IMR-90 (cell line): ENCODE data around the gene THRA. TPM values are rescaled to one million over a fixed set of nuclear protein-coding genes. Genes with fewer than 3 reads are reported as not detected.

ENCODE experiments used
- ATAC-seq: fragments of 200-7000 bp; cut with Tn5 transposase; 2 replicates; pipeline ENCODE4 v1.9.1; 2020; ENCODE audit warnings: low read depth, mild to moderate bottlenecking, moderate library complexity
- BruUV-seq: library from RNA; stranded (reverse); fragments of 400-500 nt; replicated peaks from 2 replicates; lab custom pipeline; 2021; lab: Mats Ljungman, UMichigan
- CTCF ChIA-PET: fragments of 300-600 bp; formaldehyde crosslinking; extraction: SDS; loops from one replicate; lab custom pipeline; 2021; ENCODE audit warnings: antibody characterized with exemption; lab: Yijun Ruan, JAX
- POLR2A ChIA-PET: fragments of 300-600 bp; sonication (Branson Sonifier 250); formaldehyde crosslinking; loops from one replicate; lab custom pipeline; 2022; ENCODE audit warnings: antibody characterized with exemption; ENCODE audit not compliant: unreplicated experiment; lab: Charles Lee
- DNase-seq: peaks from one replicate; pipeline ENCODE4 v3.0.0; 2013
- H2AFZ ChIP-seq: replicated peaks from 2 replicates; pipeline ENCODE3; 2013; ENCODE audit warnings: low read length, mild to moderate bottlenecking; ENCODE audit not compliant: poor library complexity
- H2AK5ac ChIP-seq: 2 replicates; pipeline ENCODE4 v1.6.1; 2013; ENCODE audit warnings: low read depth, low read length, inconsistent platforms
- H2AK9ac ChIP-seq: replicated peaks from 2 replicates; pipeline ENCODE3; 2013; ENCODE audit warnings: mild to moderate bottlenecking, low read depth, low read length, moderate library complexity; ENCODE audit not compliant: poor library complexity
- H2BK120ac ChIP-seq: 2 replicates; pipeline ENCODE4 v1.6.1; 2013; ENCODE audit warnings: low read depth, low read length, inconsistent platforms
- H2BK15ac ChIP-seq: 3 replicates; pipeline ENCODE4 v1.6.1; 2013; ENCODE audit warnings: low read depth, low read length, inconsistent platforms
- H2BK20ac ChIP-seq: 2 replicates; pipeline ENCODE4 v1.6.1; 2013; ENCODE audit warnings: low read depth, mild to moderate bottlenecking, inconsistent platforms, low read length, moderate library complexity
- H2BK5ac ChIP-seq: 2 replicates; pipeline ENCODE4 v1.6.1; 2013; ENCODE audit warnings: mild to moderate bottlenecking, low read depth, low read length, inconsistent platforms; ENCODE audit not compliant: poor library complexity, severe bottlenecking
- H3K14ac ChIP-seq: replicated peaks from 2 replicates; pipeline ENCODE4 v1.6.1; 2013; ENCODE audit warnings: low read depth, low read length, inconsistent platforms
- H3K18ac ChIP-seq: 2 replicates; pipeline ENCODE4 v1.6.1; 2013; ENCODE audit warnings: low read depth, low read length, control low read depth
- H3K23ac ChIP-seq: 2 replicates; pipeline ENCODE4 v1.6.1; 2013; ENCODE audit warnings: low read depth, low read length, inconsistent platforms
- H3K27ac ChIP-seq: 2 replicates; pipeline ENCODE4 v1.5.1; 2013; ENCODE audit warnings: mild to moderate bottlenecking, control low read depth, low read length; ENCODE audit not compliant: insufficient read depth
- H3K27me3 ChIP-seq: 2 replicates; pipeline ENCODE4 v1.6.1; 2013; ENCODE audit warnings: low read length; ENCODE audit not compliant: control insufficient read depth, insufficient read depth
- H3K36me3 ChIP-seq: 2 replicates; pipeline ENCODE4 v1.6.1; 2013; ENCODE audit warnings: low read length, mixed read lengths; ENCODE audit not compliant: control insufficient read depth, insufficient read depth
- H3K4ac ChIP-seq: 2 replicates; pipeline ENCODE4 v1.6.1; 2013; ENCODE audit warnings: low read depth, low read length, inconsistent platforms
- H3K4me1 ChIP-seq: 2 replicates; pipeline ENCODE4 v1.6.1; 2013; ENCODE audit warnings: low read length, mixed read lengths; ENCODE audit not compliant: control insufficient read depth, insufficient read depth
- H3K4me2 ChIP-seq: 2 replicates; pipeline ENCODE4 v1.6.1; 2013; ENCODE audit warnings: low read depth, mild to moderate bottlenecking, control low read depth, low read length, moderate library complexity
- H3K4me3 ChIP-seq: 2 replicates; pipeline ENCODE4 v1.5.1; 2013; ENCODE audit warnings: low read depth, mild to moderate bottlenecking, control low read depth, low read length, moderate library complexity; ENCODE audit not compliant: insufficient read depth
- H3K56ac ChIP-seq: 2 replicates; pipeline ENCODE4 v1.6.1; 2013; ENCODE audit warnings: low read length, inconsistent platforms; ENCODE audit not compliant: insufficient read depth; ENCODE audit errors: extremely low read depth
- H3K79me1 ChIP-seq, 2 experiments: 2 replicates each; pipeline ENCODE4 v1.6.1; 2013; ENCODE audit warnings: low read length in 2 of 2, inconsistent platforms in 1 of 2, low read depth in 1 of 2
- H3K9ac ChIP-seq: 2 replicates; pipeline ENCODE4 v1.6.1; 2013; ENCODE audit warnings: low read depth, low read length, control low read depth
- H3K9me1 ChIP-seq: 2 replicates; pipeline ENCODE4 v1.6.1; 2013; ENCODE audit warnings: low read length, inconsistent platforms; ENCODE audit not compliant: insufficient read depth
- H3K9me3 ChIP-seq: 2 replicates; pipeline ENCODE4 v1.6.1; 2013; ENCODE audit warnings: low read length; ENCODE audit not compliant: control insufficient read depth, insufficient read depth
- H4K20me1 ChIP-seq: 2 replicates; pipeline ENCODE4 v1.6.1; 2013; ENCODE audit warnings: low read length, inconsistent platforms; ENCODE audit not compliant: insufficient read depth
- H4K5ac ChIP-seq: 2 replicates; pipeline ENCODE4 v1.6.1; 2013; ENCODE audit warnings: mild to moderate bottlenecking, low read depth, low read length, control low read depth
- H4K8ac ChIP-seq, 2 experiments: 2 replicates each; pipeline ENCODE4 v1.6.1; 2013; ENCODE audit warnings: low read depth in 2 of 2, low read length in 2 of 2, control low read depth in 1 of 2, inconsistent platforms in 1 of 2
- H4K91ac ChIP-seq: 2 replicates; pipeline ENCODE4 v1.6.1; 2013; ENCODE audit warnings: low read depth, low read length, inconsistent platforms; ENCODE audit not compliant: insufficient read depth
- CHD1 ChIP-seq: IDR thresholded peaks from 2 replicates; pipeline ENCODE4 v1.6.1; 2012; ENCODE audit warnings: low read depth, low read length, improper control_type of control experiment
- MAFK ChIP-seq: IDR thresholded peaks from 2 replicates; pipeline ENCODE4 v1.6.1; 2012; ENCODE audit warnings: low read depth, low read length, improper control_type of control experiment
- POLR2A ChIP-seq: IDR thresholded peaks from 2 replicates; pipeline ENCODE4 v1.6.1; 2012; ENCODE audit warnings: mild to moderate bottlenecking, low read depth, low read length
- WGBS, 2 experiments: methylation state at CpG; one replicate each; pipeline versions ENCODE4 v1.1.5 to v1.1.7; 2013; ENCODE audit warnings: missing lambda C conversion rate in 2 of 2; ENCODE audit not compliant: insufficient read length in 1 of 2; ENCODE audit errors: extremely low coverage in 2 of 2; 5-methylcytosine and 5-hydroxymethylcytosine counted together
- dilution Hi-C: fragments of 300-500 bp; cut with HindIII; formaldehyde crosslinking; loops from one replicate; pipeline ENCODE4 v1.14.3; 2018; ENCODE audit warnings: low sequenced_read_pairs; ENCODE audit not compliant: unreplicated experiment
- in situ Hi-C: fragments of 300-500 bp; cut with MboI; formaldehyde crosslinking; loops from 3 replicates; pipeline ENCODE4 v1.14.3; 2019; ENCODE audit warnings: low sequenced_read_pairs, inconsistent platforms, mixed read lengths
- intact Hi-C: fragments of 100-400 bp; cut with micrococcal nuclease; formaldehyde crosslinking; loops from 2 replicates; pipeline ENCODE4 v1.10.0; 2022
- polyA plus RNA-seq, 3 experiments: library from polyadenylated mRNA; depleted of rRNA; stranded (reverse); fragments of >200 nt; gene quantifications; 2 replicates each; pipeline ENCODE4 v1.2.3, GENCODE V29; 2012; ENCODE audit warnings: low replicate concordance in 1 of 3
- total RNA-seq: library from RNA; depleted of rRNA; stranded (reverse); fragments of >200 nt; gene quantifications from 2 replicates; pipeline ENCODE4 v1.2.3, GENCODE V29; 2012

THRA gene
- total and polyA plus RNA-seq, 2 of the 4 experiments (the other 2 are of a cell fraction) = 22.0 to 23.4 TPM

DNA sequence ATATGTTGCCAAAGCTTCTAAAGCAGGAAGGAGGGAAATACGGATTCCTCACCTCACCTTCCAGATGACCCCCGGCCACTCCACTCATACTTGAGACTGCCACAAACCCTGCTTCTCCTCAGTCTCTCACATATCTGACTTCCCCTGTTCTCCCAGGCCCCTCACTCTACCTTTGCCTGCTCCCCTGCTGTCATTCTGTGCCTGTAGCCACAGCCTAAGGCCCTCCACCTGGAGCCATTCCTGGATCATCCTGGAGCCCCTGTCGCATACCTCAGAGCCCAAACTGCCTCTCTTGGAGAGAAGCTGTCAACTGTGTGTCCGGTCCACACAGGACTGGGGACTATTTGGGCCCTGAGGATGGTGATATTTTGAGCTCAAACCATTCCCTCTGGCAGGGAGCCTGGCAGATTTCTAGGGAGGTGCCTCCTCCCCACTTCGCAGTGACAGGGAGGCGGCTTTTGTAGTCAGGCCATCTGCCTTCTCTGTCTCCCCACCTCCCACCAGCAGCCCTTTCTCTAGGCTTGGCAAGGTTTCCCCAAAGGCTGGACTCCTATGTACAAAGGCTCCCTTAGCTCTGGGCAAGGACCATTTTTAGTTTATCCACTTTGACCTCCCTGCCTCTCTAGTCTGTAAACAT lies 6.3 kb upstream of the THRA start:
- dilution Hi-C loops = no loop called here

More for the DNA sequence above, 6.3 kb upstream of the THRA start:
- WGBS, 2 experiments = 60% methylated on average over 1 of the region's 6 CpGs; no CpG with 5 or more reads in 1 of the 2 experiments
- no TSS peak for BruUV-seq
- peaks cover 4% of the 10 kb centered on the region; the same call in 1 of the 2 replicates for H3K4me1 ChIP-seq
- no peak overlapping the region for H3K56ac ChIP-seq
- H3K9me3 ChIP-seq = no peaks in the 10 kb centered on the region
- no peak overlapping the region for H4K8ac ChIP-seq
- H3K36me3 ChIP-seq = peaks cover 6% of the 10 kb centered on the region
- no peak overlapping the region for H2AK9ac ChIP-seq
- no peak overlapping the region for H3K23ac ChIP-seq
- peak overlapping the region; percentile 5 for H2AFZ ChIP-seq
- H4K91ac ChIP-seq = no peak overlapping the region
- ATAC-seq (no peak), DNase-seq (no peak)
- H2AK5ac ChIP-seq = no peak overlapping the region
- CTCF ChIA-PET = no interaction called here
- 0 out of 2 replicates have a peak, but pooled peaks cover 3% of the 10 kb centered on the region for H3K9me1 ChIP-seq
- no peaks in the 10 kb centered on the region for H3K27me3 ChIP-seq
- H3K27ac ChIP-seq = no peak overlapping the region
- POLR2A ChIA-PET = interaction anchor here (1.0 kb wide), 1 partner anchor 9 kb away, joined by 3 read pairs; no protein-coding TSS in a partner anchor
- intact Hi-C loops = no loop called here
- no peak overlapping the region for H3K4ac ChIP-seq
- H3K14ac ChIP-seq = no peak overlapping the region
- H2BK15ac ChIP-seq = no peak overlapping the region
- H4K5ac ChIP-seq = no peak overlapping the region
- H3K4me2 ChIP-seq = no peak overlapping the region
- TF ChIP-seq POLR2A = no peak
- no peak for TF ChIP-seq CHD1
- no peak for TF ChIP-seq MAFK
- H2BK5ac ChIP-seq = no peak overlapping the region
- H4K20me1 ChIP-seq = no peaks in the 10 kb centered on the region
- in situ Hi-C loops = no loop called here
- H3K4me3 ChIP-seq = no peak overlapping the region
- no peak overlapping the region for H3K9ac ChIP-seq
- no peak overlapping the region for H3K18ac ChIP-seq
- no peak overlapping the region for H2BK120ac ChIP-seq
- H2BK20ac ChIP-seq = no peak overlapping the region
- peaks cover 3 to 20% of the 10 kb centered on the region in 2 experiments; a peak in 3 of 4 replicates for H3K79me1 ChIP-seq
